K562 (cell line): Measurements from ENCODE around the gene ZFP57. TPM values are rescaled to one million over a fixed set of nuclear protein-coding genes. Genes with fewer than 3 reads are reported as not detected.

Experiments
- CBX2 ChIP-seq: fragments of 200-600 bp; sonication (generic); IDR thresholded peaks from one replicate; pipeline ENCODE4 v1.6.1; 2012; ENCODE audit warnings: mild to moderate bottlenecking, low read length, inconsistent platforms; ENCODE audit not compliant: insufficient read depth, poor library complexity, severe bottlenecking
- CEBPB ChIP-seq: fragments of 450-650 bp; IDR thresholded peaks from 2 replicates; pipeline ENCODE4 v1.6.1; 2016; ENCODE audit warnings: missing genetic modification characterization, missing compliant biosample characterization
- GATA2 ChIP-seq: sonication (generic); formaldehyde crosslinking; IDR thresholded peaks from 2 replicates; pipeline ENCODE4 v1.4.0; 2020; ENCODE audit warnings: mild to moderate bottlenecking, missing genetic modification reagents
- GTF2E2 ChIP-seq: fragments of 200-800 bp; sonication (Bioruptor generic); IDR thresholded peaks from 2 replicates; pipeline ENCODE4 v1.6.1; 2016; ENCODE audit warnings: missing genetic modification characterization, missing compliant biosample characterization
- HDAC3 ChIP-seq: fragments of 450-650 bp; IDR thresholded peaks from 2 replicates; pipeline ENCODE4 v1.6.1; 2018; ENCODE audit warnings: borderline replicate concordance, mild to moderate bottlenecking, moderate library complexity; ENCODE audit not compliant: partially characterized antibody
- MAZ ChIP-seq, 2 experiments: fragments of 450-650 bp in 1 of 2; sonication (generic) in 1 of 2; formaldehyde crosslinking; IDR thresholded peaks in 1 of 2; conservative IDR thresholded peaks in 1 of 2; 2 replicates each; pipeline versions ENCODE4 v1.4.0 to v1.5.0; 2020; ENCODE audit warnings: mild to moderate bottlenecking in 1 of 2, missing genetic modification reagents in 1 of 2
- PHF20 ChIP-seq: fragments of 450-650 bp; IDR thresholded peaks from 2 replicates; pipeline ENCODE4 v1.6.1; 2018; ENCODE audit not compliant: partially characterized antibody
- SMAD2 ChIP-seq: fragments of 150-350 bp; IDR thresholded peaks from 2 replicates; pipeline ENCODE4 v1.6.1; 2014; ENCODE audit warnings: low read depth, mild to moderate bottlenecking, low read length
- ZBED1 ChIP-seq: IDR thresholded peaks from 2 replicates; pipeline ENCODE4 v1.6.1; 2014
- polyA plus RNA-seq, 8 experiments: library from polyadenylated mRNA; depleted of rRNA in 4 of 8; stranded (reverse) in 5 of 8; unstranded in 3 of 8; fragments of >200 nt; fragmentation: Nextera tagmentation in 2 of 8; fragmentation: Illumina TruSeq in 1 of 8; extraction: Ambion mirVana in 2 of 8; extraction: Trizol in 1 of 8; gene quantifications; 2 replicates each; pipeline versions ENCODE4 v1.2.1 to v1.2.3, GENCODE V29; 2011 to 2014; ENCODE audit warnings: inconsistent platforms in 1 of 8, missing spikeins in 1 of 8
- total RNA-seq, 7 experiments: library from RNA; depleted of rRNA in 6 of 7; stranded (reverse); fragments of >200 nt in 6 of 7; fragmentation: Illumina TruSeq in 2 of 7; extraction: Trizol in 2 of 7; gene quantifications; 2 replicates each; pipeline versions ENCODE4 v1.2.1 to v1.2.3, GENCODE V29; 2011 to 2021; ENCODE audit warnings: low replicate concordance in 1 of 7
- TF ChIP-seq, protein P1 (sequence below): sonication (generic); formaldehyde crosslinking; IDR thresholded peaks from 2 replicates; pipeline ENCODE4 v1.8.0; 2022; ENCODE audit warnings: mild to moderate bottlenecking, missing genetic modification reagents
- TF ChIP-seq, protein P2 (sequence below): fragments of 450-650 bp; formaldehyde crosslinking; IDR thresholded peaks from 2 replicates; pipeline ENCODE4 v1.4.0; 2020; ENCODE audit warnings: mild to moderate bottlenecking, moderate library complexity
- TF ChIP-seq, protein P3 (sequence below): fragments of 450-650 bp; IDR thresholded peaks from 2 replicates; pipeline ENCODE4 v1.6.1; 2017; ENCODE audit warnings: antibody characterized with exemption
- TF ChIP-seq, protein P4 (sequence below): fragments of 250-450 bp; sonication (Bioruptor Pico); IDR thresholded peaks from 2 replicates; pipeline ENCODE4 v1.8.0; 2021; ENCODE audit warnings: moderate library complexity, mild to moderate bottlenecking, inconsistent platforms
- TF ChIP-seq, protein P5 (sequence below): fragments of 250-450 bp; sonication (Bioruptor Pico); IDR thresholded peaks from 2 replicates; pipeline ENCODE4 v1.4.0; 2020
- TF ChIP-seq, protein P6 (sequence below): sonication (generic); formaldehyde crosslinking; IDR thresholded peaks from 2 replicates; pipeline ENCODE4 v1.8.1; 2022; ENCODE audit warnings: missing genetic modification reagents

Gene ZFP57
- total and polyA plus RNA-seq, 9 of the 15 experiments (the other 6 are each of a cell fraction or from before 2014, with no cell fraction given): 0.04 to 0.28 (median 0.13) TPM

DNA sequence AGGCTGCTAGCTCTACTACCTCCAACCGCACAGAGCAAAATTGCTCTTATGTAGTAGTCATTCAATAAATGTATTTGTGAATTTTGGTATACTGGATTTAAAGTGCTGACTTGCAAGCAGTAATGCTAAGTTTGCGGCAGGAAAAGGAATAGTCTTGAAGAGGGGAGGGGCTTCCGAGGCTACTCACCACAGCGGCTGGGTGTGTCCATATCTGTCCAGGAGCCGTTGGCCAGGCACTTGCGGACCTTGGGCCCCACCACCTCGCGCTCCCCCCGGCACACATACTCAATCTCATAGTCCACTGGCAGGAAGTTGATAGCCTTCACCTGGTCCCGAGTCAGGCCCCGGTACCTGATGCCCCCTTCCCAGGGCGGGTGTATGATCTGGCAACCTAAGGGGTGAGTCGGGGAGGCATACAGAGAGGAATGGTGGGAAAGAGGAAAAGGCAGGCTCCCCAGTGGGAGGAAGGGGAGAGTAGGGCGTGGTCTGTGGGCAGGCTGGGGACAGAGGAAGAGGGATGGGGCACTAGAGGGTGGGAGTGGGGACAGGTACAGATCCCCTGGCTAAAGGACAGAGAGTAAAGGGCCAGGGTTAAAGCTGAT is 49.6 kb downstream of the ZFP57 start (continued):
- TF ChIP-seq, protein P1, sequence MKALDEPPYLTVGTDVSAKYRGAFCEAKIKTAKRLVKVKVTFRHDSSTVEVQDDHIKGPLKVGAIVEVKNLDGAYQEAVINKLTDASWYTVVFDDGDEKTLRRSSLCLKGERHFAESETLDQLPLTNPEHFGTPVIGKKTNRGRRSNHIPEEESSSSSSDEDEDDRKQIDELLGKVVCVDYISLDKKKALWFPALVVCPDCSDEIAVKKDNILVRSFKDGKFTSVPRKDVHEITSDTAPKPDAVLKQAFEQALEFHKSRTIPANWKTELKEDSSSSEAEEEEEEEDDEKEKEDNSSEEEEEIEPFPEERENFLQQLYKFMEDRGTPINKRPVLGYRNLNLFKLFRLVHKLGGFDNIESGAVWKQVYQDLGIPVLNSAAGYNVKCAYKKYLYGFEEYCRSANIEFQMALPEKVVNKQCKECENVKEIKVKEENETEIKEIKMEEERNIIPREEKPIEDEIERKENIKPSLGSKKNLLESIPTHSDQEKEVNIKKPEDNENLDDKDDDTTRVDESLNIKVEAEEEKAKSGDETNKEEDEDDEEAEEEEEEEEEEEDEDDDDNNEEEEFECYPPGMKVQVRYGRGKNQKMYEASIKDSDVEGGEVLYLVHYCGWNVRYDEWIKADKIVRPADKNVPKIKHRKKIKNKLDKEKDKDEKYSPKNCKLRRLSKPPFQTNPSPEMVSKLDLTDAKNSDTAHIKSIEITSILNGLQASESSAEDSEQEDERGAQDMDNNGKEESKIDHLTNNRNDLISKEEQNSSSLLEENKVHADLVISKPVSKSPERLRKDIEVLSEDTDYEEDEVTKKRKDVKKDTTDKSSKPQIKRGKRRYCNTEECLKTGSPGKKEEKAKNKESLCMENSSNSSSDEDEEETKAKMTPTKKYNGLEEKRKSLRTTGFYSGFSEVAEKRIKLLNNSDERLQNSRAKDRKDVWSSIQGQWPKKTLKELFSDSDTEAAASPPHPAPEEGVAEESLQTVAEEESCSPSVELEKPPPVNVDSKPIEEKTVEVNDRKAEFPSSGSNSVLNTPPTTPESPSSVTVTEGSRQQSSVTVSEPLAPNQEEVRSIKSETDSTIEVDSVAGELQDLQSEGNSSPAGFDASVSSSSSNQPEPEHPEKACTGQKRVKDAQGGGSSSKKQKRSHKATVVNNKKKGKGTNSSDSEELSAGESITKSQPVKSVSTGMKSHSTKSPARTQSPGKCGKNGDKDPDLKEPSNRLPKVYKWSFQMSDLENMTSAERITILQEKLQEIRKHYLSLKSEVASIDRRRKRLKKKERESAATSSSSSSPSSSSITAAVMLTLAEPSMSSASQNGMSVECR (CRISPR knock-in tag): no peak
- no peak for TF ChIP-seq ZBED1
- no peak for TF ChIP-seq CEBPB
- TF ChIP-seq, protein P2, sequence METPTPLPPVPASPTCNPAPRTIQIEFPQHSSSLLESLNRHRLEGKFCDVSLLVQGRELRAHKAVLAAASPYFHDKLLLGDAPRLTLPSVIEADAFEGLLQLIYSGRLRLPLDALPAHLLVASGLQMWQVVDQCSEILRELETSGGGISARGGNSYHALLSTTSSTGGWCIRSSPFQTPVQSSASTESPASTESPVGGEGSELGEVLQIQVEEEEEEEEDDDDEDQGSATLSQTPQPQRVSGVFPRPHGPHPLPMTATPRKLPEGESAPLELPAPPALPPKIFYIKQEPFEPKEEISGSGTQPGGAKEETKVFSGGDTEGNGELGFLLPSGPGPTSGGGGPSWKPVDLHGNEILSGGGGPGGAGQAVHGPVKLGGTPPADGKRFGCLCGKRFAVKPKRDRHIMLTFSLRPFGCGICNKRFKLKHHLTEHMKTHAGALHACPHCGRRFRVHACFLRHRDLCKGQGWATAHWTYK: 0 out of 2 replicates have a peak, but pooled peaks have one; percentile 10
- TF ChIP-seq SMAD2: no peak
- TF ChIP-seq CBX2: no peak
- no peak for TF ChIP-seq PHF20
- TF ChIP-seq, protein P3, sequence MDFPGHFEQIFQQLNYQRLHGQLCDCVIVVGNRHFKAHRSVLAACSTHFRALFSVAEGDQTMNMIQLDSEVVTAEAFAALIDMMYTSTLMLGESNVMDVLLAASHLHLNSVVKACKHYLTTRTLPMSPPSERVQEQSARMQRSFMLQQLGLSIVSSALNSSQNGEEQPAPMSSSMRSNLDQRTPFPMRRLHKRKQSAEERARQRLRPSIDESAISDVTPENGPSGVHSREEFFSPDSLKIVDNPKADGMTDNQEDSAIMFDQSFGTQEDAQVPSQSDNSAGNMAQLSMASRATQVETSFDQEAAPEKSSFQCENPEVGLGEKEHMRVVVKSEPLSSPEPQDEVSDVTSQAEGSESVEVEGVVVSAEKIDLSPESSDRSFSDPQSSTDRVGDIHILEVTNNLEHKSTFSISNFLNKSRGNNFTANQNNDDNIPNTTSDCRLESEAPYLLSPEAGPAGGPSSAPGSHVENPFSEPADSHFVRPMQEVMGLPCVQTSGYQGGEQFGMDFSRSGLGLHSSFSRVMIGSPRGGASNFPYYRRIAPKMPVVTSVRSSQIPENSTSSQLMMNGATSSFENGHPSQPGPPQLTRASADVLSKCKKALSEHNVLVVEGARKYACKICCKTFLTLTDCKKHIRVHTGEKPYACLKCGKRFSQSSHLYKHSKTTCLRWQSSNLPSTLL: no peak
- peak; percentile 52 to 80 for TF ChIP-seq MAZ (CRISPR knock-in tag; conservative IDR thresholded peaks at IDR 0.05 in 1 of 2, IDR thresholded peaks at IDR 0.05 in 1 of 2)
- TF ChIP-seq, protein P4, sequence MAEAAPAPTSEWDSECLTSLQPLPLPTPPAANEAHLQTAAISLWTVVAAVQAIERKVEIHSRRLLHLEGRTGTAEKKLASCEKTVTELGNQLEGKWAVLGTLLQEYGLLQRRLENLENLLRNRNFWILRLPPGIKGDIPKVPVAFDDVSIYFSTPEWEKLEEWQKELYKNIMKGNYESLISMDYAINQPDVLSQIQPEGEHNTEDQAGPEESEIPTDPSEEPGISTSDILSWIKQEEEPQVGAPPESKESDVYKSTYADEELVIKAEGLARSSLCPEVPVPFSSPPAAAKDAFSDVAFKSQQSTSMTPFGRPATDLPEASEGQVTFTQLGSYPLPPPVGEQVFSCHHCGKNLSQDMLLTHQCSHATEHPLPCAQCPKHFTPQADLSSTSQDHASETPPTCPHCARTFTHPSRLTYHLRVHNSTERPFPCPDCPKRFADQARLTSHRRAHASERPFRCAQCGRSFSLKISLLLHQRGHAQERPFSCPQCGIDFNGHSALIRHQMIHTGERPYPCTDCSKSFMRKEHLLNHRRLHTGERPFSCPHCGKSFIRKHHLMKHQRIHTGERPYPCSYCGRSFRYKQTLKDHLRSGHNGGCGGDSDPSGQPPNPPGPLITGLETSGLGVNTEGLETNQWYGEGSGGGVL (CRISPR knock-in tag): no peak
- TF ChIP-seq GATA2: no peak
- no peak for TF ChIP-seq GTF2E2 (tag)
- TF ChIP-seq, protein P5, sequence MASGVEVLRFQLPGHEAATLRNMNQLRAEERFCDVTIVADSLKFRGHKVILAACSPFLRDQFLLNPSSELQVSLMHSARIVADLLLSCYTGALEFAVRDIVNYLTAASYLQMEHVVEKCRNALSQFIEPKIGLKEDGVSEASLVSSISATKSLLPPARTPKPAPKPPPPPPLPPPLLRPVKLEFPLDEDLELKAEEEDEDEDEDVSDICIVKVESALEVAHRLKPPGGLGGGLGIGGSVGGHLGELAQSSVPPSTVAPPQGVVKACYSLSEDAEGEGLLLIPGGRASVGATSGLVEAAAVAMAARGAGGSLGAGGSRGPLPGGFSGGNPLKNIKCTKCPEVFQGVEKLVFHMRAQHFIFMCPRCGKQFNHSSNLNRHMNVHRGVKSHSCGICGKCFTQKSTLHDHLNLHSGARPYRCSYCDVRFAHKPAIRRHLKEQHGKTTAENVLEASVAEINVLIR (CRISPR knock-in tag): no peak
- TF ChIP-seq HDAC3: no peak
- TF ChIP-seq, protein P6, sequence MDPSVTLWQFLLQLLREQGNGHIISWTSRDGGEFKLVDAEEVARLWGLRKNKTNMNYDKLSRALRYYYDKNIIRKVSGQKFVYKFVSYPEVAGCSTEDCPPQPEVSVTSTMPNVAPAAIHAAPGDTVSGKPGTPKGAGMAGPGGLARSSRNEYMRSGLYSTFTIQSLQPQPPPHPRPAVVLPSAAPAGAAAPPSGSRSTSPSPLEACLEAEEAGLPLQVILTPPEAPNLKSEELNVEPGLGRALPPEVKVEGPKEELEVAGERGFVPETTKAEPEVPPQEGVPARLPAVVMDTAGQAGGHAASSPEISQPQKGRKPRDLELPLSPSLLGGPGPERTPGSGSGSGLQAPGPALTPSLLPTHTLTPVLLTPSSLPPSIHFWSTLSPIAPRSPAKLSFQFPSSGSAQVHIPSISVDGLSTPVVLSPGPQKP (CRISPR knock-in tag): no peak
